K562 (cell line): ENCODE data around the gene ALKBH2. TPM values are rescaled to one million over a fixed set of nuclear protein-coding genes. Genes with fewer than 3 reads are reported as not detected.

Experiments
- L3MBTL2 ChIP-seq: fragments of 450-650 bp; IDR thresholded peaks from 2 replicates; pipeline ENCODE4 v1.6.1; 2016; ENCODE audit warnings: mild to moderate bottlenecking, moderate library complexity
- MTA3 ChIP-seq: fragments of 450-650 bp; formaldehyde crosslinking; IDR thresholded peaks from 2 replicates; pipeline ENCODE4 v1.6.1; 2017; ENCODE audit warnings: mild to moderate bottlenecking, borderline replicate concordance
- MYBL2 ChIP-seq, 2 experiments: fragments of 450-650 bp in 1 of 2; sonication (generic) in 1 of 2; formaldehyde crosslinking in 1 of 2; IDR thresholded peaks; 2 replicates each; pipeline versions ENCODE4 v1.6.1 to v1.8.1; 2017 to 2022; ENCODE audit warnings: borderline replicate concordance in 1 of 2, inconsistent platforms in 1 of 2, low read depth in 1 of 2, mild to moderate bottlenecking in 1 of 2, missing genetic modification reagents in 1 of 2, moderate library complexity in 1 of 2
- POLR2H ChIP-seq: IDR thresholded peaks from 2 replicates; pipeline ENCODE4 v1.6.1; 2016; ENCODE audit warnings: missing genetic modification characterization, low read depth, mild to moderate bottlenecking, control low read depth, missing compliant biosample characterization, moderate library complexity
- SAFB2 ChIP-seq: fragments of 200-400 bp; formaldehyde crosslinking; IDR thresholded peaks from 2 replicates; pipeline ENCODE4 v1.6.1; 2018; ENCODE audit warnings: borderline replicate concordance, low read length, low read depth, moderate library complexity; ENCODE audit not compliant: severe bottlenecking
- ZNF140 ChIP-seq: fragments of 250-450 bp; sonication (Bioruptor Pico); IDR thresholded peaks from 2 replicates; pipeline ENCODE4 v1.8.0; 2021; ENCODE audit warnings: moderate library complexity, mild to moderate bottlenecking, inconsistent platforms
- ZNF778 ChIP-seq: fragments of 450-650 bp; formaldehyde crosslinking; IDR thresholded peaks from 2 replicates; pipeline ENCODE4 v1.4.0; 2020; ENCODE audit warnings: mild to moderate bottlenecking, moderate library complexity
- polyA plus RNA-seq, 8 experiments: library from polyadenylated mRNA; depleted of rRNA in 4 of 8; stranded (reverse) in 5 of 8; unstranded in 3 of 8; fragments of >200 nt; fragmentation: Nextera tagmentation in 2 of 8; fragmentation: Illumina TruSeq in 1 of 8; extraction: Ambion mirVana in 2 of 8; extraction: Trizol in 1 of 8; gene quantifications; 2 replicates each; pipeline versions ENCODE4 v1.2.1 to v1.2.3, GENCODE V29; 2011 to 2014; ENCODE audit warnings: inconsistent platforms in 1 of 8, missing spikeins in 1 of 8
- total RNA-seq, 7 experiments: library from RNA; depleted of rRNA in 6 of 7; stranded (reverse); fragments of >200 nt in 6 of 7; fragmentation: Illumina TruSeq in 2 of 7; extraction: Trizol in 2 of 7; gene quantifications; 2 replicates each; pipeline versions ENCODE4 v1.2.1 to v1.2.3, GENCODE V29; 2011 to 2021; ENCODE audit warnings: low replicate concordance in 1 of 7
- TF ChIP-seq, protein P1 (sequence below): fragments of 450-650 bp; IDR thresholded peaks from 2 replicates; pipeline ENCODE4 v1.6.1; 2016; ENCODE audit warnings: low read depth
- TF ChIP-seq, protein P2 (sequence below): sonication (generic); formaldehyde crosslinking; IDR thresholded peaks from 2 replicates; pipeline ENCODE4 v1.8.0; 2022; ENCODE audit warnings: missing genetic modification reagents, mild to moderate bottlenecking, borderline replicate concordance
- TF ChIP-seq, protein P3 (sequence below), 2 experiments: fragments of 450-650 bp; IDR thresholded peaks; 2 replicates each; pipeline ENCODE4 v1.6.1; 2018; ENCODE audit warnings: mild to moderate bottlenecking in 2 of 2, low read depth in 1 of 2; ENCODE audit not compliant: partially characterized antibody in 2 of 2

Gene ALKBH2
- total and polyA plus RNA-seq, 9 of the 15 experiments (the other 6 are each of a cell fraction or from before 2014, with no cell fraction given), result 5.9 to 56.1 (median 41.9) TPM

DNA sequence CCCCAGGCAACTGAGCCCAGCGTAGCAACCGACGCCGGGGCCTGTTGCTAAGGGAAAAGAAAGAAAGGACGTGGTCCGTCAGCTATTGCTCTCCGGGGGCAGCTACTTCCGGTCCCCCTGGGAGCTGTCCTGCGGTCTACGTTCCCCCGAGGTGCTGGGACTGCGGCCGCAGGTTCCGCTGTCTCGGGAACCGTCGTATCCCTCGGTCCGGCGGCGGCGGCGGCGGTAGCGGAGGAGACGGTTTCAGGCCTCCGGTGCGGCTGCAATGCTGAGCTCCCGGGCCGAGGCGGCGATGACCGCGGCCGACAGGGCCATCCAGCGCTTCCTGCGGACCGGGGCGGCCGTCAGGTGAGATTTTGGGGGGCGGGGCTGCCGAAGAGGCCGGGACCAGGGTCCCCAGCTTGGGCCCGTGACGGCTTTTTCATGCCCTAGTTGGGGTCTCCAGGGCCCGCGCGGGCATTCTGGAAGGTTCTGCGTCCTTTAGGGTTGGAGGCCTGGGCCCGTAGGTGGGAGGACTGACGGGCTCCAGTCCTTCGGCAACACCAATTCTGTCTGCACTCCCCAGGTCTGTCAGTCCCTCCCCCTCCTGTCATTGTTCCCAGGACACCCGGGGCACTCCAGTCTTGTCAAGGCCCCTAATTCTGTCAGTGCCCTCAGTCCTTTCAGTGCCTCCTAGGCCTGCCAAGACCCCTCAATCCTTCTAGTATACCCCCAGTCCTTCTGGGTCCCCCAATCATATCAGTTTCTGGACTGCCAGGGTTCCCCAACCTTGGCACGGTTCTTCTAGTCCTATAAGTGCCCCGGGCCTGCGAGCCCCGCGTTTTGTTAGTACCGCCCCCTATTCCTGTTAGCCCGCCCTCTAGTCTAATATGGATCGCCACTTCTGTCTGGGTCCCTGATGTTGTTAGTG is 40.6 kb downstream of the ALKBH2 start, which contains the start of gene USP30 (continued):
- TF ChIP-seq, protein P1, sequence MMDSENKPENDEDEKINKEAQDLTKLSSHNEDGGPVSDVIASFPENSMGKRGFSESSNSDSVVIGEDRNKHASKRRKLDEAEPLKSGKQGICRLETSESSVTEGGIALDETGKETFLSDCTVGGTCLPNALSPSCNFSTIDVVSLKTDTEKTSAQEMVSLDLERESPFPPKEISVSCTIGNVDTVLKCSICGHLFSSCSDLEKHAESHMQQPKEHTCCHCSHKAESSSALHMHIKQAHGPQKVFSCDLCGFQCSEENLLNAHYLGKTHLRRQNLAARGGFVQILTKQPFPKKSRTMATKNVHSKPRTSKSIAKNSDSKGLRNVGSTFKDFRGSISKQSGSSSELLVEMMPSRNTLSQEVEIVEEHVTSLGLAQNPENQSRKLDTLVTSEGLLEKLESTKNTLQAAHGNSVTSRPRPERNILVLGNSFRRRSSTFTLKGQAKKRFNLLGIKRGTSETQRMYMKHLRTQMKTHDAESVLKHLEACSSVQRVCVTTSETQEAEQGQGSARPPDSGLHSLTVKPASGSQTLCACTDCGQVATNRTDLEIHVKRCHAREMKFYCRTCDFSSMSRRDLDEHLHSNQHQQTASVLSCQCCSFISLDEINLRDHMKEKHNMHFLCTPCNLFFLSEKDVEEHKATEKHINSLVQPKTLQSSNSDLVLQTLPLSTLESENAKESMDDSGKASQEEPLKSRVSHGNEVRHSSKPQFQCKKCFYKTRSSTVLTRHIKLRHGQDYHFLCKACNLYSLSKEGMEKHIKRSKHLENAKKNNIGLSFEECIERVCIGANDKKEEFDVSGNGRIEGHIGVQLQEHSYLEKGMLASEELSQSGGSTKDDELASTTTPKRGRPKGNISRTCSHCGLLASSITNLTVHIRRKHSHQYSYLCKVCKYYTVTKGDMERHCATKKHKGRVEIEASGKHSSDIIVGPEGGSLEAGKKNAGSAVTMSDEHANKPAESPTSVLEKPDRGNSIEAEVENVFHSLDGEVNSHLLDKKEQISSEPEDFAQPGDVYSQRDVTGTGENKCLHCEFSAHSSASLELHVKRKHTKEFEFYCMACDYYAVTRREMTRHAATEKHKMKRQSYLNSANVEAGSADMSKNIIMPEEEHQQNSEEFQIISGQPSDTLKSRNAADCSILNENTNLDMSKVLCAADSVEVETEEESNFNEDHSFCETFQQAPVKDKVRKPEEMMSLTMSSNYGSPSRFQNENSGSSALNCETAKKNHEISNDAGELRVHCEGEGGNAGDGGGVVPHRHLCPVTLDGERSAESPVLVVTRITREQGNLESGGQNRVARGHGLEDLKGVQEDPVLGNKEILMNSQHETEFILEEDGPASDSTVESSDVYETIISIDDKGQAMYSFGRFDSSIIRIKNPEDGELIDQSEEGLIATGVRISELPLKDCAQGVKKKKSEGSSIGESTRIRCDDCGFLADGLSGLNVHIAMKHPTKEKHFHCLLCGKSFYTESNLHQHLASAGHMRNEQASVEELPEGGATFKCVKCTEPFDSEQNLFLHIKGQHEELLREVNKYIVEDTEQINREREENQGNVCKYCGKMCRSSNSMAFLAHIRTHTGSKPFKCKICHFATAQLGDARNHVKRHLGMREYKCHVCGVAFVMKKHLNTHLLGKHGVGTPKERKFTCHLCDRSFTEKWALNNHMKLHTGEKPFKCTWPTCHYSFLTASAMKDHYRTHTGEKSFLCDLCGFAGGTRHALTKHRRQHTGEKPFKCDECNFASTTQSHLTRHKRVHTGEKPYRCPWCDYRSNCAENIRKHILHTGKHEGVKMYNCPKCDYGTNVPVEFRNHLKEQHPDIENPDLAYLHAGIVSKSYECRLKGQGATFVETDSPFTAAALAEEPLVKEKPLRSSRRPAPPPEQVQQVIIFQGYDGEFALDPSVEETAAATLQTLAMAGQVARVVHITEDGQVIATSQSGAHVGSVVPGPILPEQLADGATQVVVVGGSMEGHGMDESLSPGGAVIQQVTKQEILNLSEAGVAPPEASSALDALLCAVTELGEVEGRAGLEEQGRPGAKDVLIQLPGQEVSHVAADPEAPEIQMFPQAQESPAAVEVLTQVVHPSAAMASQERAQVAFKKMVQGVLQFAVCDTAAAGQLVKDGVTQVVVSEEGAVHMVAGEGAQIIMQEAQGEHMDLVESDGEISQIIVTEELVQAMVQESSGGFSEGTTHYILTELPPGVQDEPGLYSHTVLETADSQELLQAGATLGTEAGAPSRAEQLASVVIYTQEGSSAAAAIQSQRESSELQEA, result no peak
- TF ChIP-seq POLR2H (tag) (no peak), MTA3 (peak; percentile 83), SAFB2 (no peak), ZNF778 (no peak), MYBL2 (IDR thresholded peaks at IDR 0.05; ENCODE audit: low read depth) (no peak), MYBL2 (CRISPR knock-in tag; IDR thresholded peaks at IDR 0.05; ENCODE audit: borderline replicate concordance) (no peak), L3MBTL2 (peak; percentile 43), ZNF140 (CRISPR knock-in tag) (no peak)
- TF ChIP-seq, protein P2, sequence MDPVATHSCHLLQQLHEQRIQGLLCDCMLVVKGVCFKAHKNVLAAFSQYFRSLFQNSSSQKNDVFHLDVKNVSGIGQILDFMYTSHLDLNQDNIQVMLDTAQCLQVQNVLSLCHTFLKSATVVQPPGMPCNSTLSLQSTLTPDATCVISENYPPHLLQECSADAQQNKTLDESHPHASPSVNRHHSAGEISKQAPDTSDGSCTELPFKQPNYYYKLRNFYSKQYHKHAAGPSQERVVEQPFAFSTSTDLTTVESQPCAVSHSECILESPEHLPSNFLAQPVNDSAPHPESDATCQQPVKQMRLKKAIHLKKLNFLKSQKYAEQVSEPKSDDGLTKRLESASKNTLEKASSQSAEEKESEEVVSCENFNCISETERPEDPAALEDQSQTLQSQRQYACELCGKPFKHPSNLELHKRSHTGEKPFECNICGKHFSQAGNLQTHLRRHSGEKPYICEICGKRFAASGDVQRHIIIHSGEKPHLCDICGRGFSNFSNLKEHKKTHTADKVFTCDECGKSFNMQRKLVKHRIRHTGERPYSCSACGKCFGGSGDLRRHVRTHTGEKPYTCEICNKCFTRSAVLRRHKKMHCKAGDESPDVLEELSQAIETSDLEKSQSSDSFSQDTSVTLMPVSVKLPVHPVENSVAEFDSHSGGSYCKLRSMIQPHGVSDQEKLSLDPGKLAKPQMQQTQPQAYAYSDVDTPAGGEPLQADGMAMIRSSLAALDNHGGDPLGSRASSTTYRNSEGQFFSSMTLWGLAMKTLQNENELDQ (CRISPR knock-in tag), result no peak
- TF ChIP-seq, protein P3, sequence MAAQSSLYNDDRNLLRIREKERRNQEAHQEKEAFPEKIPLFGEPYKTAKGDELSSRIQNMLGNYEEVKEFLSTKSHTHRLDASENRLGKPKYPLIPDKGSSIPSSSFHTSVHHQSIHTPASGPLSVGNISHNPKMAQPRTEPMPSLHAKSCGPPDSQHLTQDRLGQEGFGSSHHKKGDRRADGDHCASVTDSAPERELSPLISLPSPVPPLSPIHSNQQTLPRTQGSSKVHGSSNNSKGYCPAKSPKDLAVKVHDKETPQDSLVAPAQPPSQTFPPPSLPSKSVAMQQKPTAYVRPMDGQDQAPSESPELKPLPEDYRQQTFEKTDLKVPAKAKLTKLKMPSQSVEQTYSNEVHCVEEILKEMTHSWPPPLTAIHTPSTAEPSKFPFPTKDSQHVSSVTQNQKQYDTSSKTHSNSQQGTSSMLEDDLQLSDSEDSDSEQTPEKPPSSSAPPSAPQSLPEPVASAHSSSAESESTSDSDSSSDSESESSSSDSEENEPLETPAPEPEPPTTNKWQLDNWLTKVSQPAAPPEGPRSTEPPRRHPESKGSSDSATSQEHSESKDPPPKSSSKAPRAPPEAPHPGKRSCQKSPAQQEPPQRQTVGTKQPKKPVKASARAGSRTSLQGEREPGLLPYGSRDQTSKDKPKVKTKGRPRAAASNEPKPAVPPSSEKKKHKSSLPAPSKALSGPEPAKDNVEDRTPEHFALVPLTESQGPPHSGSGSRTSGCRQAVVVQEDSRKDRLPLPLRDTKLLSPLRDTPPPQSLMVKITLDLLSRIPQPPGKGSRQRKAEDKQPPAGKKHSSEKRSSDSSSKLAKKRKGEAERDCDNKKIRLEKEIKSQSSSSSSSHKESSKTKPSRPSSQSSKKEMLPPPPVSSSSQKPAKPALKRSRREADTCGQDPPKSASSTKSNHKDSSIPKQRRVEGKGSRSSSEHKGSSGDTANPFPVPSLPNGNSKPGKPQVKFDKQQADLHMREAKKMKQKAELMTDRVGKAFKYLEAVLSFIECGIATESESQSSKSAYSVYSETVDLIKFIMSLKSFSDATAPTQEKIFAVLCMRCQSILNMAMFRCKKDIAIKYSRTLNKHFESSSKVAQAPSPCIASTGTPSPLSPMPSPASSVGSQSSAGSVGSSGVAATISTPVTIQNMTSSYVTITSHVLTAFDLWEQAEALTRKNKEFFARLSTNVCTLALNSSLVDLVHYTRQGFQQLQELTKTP (IDR thresholded peaks at IDR 0.05; ENCODE audit: low read depth in 1 of 2, partially characterized antibody in 2 of 2), result no peak
